Neural cell (in vitro differentiated cells): Measurements from ENCODE around the gene ZBED4.

Source experiments
- EP300 ChIP-seq: fragments of 450-650 bp; conservative IDR thresholded peaks from 2 replicates; pipeline ENCODE4 v1.6.1; 2014; ENCODE audit warnings: antibody characterized with exemption, mild to moderate bottlenecking, moderate library complexity; ENCODE audit not compliant: poor library complexity, severe bottlenecking
- EZH2 ChIP-seq: fragments of 200-600, 300-800 bp; shearing (Covaris generic), sonication (generic); IDR thresholded peaks from 2 replicates; pipeline ENCODE4 v1.6.1; 2014; ENCODE audit warnings: antibody characterized with exemption, low read length, borderline replicate concordance, mild to moderate bottlenecking; ENCODE audit not compliant: insufficient read depth, poor library complexity, severe bottlenecking
- POLR2AphosphoS5 ChIP-seq: IDR thresholded peaks from 2 replicates; pipeline ENCODE4 v1.6.1; 2012
- RAD21 ChIP-seq: fragments of 450-650 bp; conservative IDR thresholded peaks from 2 replicates; pipeline ENCODE4 v1.6.1; 2014; ENCODE audit warnings: antibody characterized with exemption, mild to moderate bottlenecking, moderate library complexity
- SMC3 ChIP-seq: fragments of 450-650 bp; conservative IDR thresholded peaks from 2 replicates; pipeline ENCODE4 v1.6.1; 2014; ENCODE audit warnings: antibody characterized with exemption, mild to moderate bottlenecking, moderate library complexity; ENCODE audit not compliant: poor library complexity
- TAF1 ChIP-seq: IDR thresholded peaks from 2 replicates; pipeline ENCODE4 v1.6.1; 2012; ENCODE audit warnings: low read depth
- TF ChIP-seq, protein P1 (sequence below): IDR thresholded peaks from 2 replicates; pipeline ENCODE4 v1.6.1; 2012; ENCODE audit warnings: borderline replicate concordance
- TF ChIP-seq, protein P2 (sequence below): fragments of 450-650 bp; IDR thresholded peaks from 2 replicates; pipeline ENCODE4 v1.5.1; 2014; ENCODE audit warnings: antibody characterized with exemption, mild to moderate bottlenecking, moderate library complexity; ENCODE audit not compliant: poor library complexity, severe bottlenecking

DNA sequence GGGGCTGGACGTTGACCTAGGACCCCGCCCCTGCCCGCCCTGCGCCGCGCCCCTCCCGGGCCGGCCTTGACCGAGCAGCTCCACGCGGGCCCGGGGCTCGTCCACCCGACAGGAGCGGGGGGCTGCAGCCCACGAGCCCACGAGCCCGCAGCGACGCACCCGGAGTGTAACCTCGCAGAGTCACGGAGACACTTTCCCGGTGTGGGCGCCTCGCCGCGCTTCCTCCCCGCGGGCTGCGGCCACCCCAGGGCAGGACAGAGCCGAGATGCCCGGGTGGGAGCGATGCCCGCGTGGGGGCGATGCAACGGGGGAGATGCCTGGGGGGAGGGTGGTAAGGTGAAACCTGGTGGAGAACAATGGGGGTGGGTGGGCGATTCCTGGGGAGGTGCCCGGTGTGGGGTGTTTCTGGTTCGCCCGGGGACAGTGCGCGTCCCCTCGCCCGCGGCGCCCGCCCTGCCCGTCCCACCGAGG, 4.9 kb upstream of the ZBED4 start:
- TF ChIP-seq, protein P1, sequence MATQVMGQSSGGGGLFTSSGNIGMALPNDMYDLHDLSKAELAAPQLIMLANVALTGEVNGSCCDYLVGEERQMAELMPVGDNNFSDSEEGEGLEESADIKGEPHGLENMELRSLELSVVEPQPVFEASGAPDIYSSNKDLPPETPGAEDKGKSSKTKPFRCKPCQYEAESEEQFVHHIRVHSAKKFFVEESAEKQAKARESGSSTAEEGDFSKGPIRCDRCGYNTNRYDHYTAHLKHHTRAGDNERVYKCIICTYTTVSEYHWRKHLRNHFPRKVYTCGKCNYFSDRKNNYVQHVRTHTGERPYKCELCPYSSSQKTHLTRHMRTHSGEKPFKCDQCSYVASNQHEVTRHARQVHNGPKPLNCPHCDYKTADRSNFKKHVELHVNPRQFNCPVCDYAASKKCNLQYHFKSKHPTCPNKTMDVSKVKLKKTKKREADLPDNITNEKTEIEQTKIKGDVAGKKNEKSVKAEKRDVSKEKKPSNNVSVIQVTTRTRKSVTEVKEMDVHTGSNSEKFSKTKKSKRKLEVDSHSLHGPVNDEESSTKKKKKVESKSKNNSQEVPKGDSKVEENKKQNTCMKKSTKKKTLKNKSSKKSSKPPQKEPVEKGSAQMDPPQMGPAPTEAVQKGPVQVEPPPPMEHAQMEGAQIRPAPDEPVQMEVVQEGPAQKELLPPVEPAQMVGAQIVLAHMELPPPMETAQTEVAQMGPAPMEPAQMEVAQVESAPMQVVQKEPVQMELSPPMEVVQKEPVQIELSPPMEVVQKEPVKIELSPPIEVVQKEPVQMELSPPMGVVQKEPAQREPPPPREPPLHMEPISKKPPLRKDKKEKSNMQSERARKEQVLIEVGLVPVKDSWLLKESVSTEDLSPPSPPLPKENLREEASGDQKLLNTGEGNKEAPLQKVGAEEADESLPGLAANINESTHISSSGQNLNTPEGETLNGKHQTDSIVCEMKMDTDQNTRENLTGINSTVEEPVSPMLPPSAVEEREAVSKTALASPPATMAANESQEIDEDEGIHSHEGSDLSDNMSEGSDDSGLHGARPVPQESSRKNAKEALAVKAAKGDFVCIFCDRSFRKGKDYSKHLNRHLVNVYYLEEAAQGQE: no peak
- TF ChIP-seq, protein P2, sequence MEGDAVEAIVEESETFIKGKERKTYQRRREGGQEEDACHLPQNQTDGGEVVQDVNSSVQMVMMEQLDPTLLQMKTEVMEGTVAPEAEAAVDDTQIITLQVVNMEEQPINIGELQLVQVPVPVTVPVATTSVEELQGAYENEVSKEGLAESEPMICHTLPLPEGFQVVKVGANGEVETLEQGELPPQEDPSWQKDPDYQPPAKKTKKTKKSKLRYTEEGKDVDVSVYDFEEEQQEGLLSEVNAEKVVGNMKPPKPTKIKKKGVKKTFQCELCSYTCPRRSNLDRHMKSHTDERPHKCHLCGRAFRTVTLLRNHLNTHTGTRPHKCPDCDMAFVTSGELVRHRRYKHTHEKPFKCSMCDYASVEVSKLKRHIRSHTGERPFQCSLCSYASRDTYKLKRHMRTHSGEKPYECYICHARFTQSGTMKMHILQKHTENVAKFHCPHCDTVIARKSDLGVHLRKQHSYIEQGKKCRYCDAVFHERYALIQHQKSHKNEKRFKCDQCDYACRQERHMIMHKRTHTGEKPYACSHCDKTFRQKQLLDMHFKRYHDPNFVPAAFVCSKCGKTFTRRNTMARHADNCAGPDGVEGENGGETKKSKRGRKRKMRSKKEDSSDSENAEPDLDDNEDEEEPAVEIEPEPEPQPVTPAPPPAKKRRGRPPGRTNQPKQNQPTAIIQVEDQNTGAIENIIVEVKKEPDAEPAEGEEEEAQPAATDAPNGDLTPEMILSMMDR: no peak
- no peak for TF ChIP-seq TAF1
- no peak for TF ChIP-seq EZH2
- no peak for TF ChIP-seq RAD21
- no peak for TF ChIP-seq POLR2AphosphoS5
- no peak for TF ChIP-seq EP300
- no peak for TF ChIP-seq SMC3
